SU-DHL-6 (cell line): ENCODE measurements around the gene KAZN.

Source experiments
- EZH2phosphoT487 ChIP-seq: fragments of 200-600 bp; sonication (generic), shearing (Covaris generic); conservative IDR thresholded peaks from 2 replicates; pipeline ENCODE4 v1.6.1; 2018; ENCODE audit warnings: mild to moderate bottlenecking, antibody characterized with exemption, low read length, moderate library complexity, mixed read lengths
- TF ChIP-seq, protein P1 (sequence below): fragments of 200-600 bp; sonication (generic); IDR thresholded peaks from one replicate; pipeline ENCODE4 v1.5.1; 2017; ENCODE audit warnings: antibody characterized with exemption, mild to moderate bottlenecking, low read length, moderate library complexity; ENCODE audit not compliant: insufficient read depth, poor library complexity, severe bottlenecking

DNA sequence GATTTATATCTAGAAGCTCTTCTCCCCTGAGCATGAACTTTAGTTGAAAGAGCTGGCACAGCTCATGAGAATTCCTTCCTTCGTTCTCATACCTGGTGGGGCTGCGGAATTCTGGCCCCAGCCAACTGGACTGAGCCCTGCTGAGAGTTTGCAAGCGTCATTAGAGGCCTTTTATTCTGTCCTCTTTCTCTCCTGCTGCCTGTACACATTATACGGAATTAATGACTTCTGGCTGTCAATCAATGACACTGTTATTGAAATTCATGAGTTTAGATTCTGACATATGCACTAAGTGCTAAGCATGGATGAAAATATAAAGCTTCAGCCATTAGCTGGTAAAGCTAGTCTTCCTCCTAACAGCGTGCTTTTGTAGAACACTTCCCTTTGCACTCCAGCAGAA lies 27.5 kb downstream of the KAZN start:
- TF ChIP-seq, protein P1, sequence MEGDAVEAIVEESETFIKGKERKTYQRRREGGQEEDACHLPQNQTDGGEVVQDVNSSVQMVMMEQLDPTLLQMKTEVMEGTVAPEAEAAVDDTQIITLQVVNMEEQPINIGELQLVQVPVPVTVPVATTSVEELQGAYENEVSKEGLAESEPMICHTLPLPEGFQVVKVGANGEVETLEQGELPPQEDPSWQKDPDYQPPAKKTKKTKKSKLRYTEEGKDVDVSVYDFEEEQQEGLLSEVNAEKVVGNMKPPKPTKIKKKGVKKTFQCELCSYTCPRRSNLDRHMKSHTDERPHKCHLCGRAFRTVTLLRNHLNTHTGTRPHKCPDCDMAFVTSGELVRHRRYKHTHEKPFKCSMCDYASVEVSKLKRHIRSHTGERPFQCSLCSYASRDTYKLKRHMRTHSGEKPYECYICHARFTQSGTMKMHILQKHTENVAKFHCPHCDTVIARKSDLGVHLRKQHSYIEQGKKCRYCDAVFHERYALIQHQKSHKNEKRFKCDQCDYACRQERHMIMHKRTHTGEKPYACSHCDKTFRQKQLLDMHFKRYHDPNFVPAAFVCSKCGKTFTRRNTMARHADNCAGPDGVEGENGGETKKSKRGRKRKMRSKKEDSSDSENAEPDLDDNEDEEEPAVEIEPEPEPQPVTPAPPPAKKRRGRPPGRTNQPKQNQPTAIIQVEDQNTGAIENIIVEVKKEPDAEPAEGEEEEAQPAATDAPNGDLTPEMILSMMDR, result no peak
- TF ChIP-seq EZH2phosphoT487, result no peak
